Measurements from ENCODE around the gene SFXN1. TPM values are rescaled to one million over a fixed set of nuclear protein-coding genes. Genes with fewer than 3 reads are reported as not detected.
A peak's percentile ranks its signal among the peaks of the same experiment; 100 is the strongest.
"Not testable (repeated sequence)": the region's sequence is repeated elsewhere in the genome, so short reads cannot be mapped to it uniquely, and the experiment has no call there.

Gene SFXN1
- total RNA-seq, 1 experiment from 2014 or later: 176 TPM

DNA sequence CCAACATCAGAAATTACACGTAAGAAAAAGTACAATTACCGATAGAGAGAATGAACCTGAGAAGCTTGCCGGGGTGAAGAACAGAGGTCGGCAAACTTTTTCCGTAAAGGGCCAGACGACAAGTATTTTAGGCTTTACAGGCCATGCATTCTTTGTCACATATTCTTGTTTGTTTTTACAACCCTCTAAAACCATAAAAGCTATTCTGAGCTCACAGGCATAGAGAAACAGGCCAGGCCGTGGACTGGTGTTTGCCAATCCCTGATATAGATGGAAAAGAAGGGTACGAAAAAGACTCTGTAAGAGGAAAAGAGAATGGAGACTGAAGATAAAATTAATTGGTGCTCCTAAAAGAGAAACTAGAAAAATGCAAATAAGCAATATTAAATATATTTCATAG lies 15.4 kb downstream of the SFXN1 start:
- no peak for DNase-seq (ENCODE audit: low read depth)

GRCh38 chr5:175494264-175495183 lies 16.2 kb downstream of the SFXN1 start:
- DNase-seq (ENCODE audit: low read depth): no peak

GRCh38 chr5:175501759-175502158 lies 23.4 kb downstream of the SFXN1 start:
- no peak for DNase-seq (ENCODE audit: low read depth)

DNA sequence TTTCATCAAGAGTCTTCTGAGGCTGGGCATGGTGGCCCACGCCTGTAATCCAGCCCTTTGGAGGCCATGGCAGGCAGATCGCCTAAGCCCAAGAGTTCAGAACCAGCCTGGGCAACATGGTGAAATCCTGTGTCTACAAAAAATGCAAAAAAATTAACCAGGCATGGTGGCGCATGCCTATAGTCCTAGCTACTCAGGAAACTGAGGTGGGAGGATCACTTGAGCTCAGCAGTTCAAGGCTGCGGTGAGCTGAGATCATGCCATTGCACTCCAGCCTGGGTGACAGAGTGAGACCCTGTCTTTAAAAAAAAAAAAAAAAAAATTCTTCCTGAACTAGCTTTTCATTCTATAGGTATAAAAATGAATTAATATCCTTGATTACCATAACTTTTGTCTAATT lies 29.3 kb downstream of the SFXN1 start:
- not testable (repeated sequence) for DNase-seq (ENCODE audit: low read depth)

DNA sequence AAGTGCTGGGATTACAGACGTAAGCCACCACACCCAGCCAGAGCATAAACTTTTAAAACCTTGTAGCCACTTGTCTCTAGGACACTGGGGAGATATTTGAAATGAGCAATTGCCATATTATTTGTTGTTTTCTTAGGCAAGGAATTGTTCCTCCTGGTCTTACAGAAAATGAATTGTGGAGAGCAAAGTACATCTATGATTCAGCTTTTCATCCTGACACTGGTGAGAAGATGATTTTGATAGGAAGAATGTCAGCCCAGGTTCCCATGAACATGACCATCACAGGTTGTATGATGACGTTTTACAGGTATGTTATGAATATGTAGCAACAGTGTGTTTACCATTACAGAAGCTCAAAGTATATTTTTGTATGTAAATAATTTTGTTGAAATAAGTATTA lies 30.5 kb downstream of the SFXN1 start:
- no peak for DNase-seq (ENCODE audit: low read depth)

DNA sequence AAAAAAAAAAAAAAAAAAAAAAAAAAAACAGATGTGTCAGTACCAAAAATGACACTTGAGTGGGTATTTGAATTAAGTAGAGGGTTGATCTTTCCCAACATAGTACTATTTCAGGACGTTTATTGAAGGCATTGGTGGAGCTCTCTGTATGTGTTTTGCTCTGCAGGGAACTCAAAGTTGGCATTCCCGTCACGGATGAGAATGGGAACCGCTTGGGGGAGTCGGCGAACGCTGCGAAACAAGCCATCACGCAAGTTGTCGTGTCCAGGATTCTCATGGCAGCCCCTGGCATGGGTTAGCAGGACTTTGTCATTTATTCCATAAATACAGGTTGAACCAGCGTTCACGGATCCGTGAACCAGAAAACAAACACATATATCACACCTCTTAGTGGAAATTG lies 34.9 kb downstream of the SFXN1 start:
- DNase-seq (ENCODE audit: low read depth): no peak

GRCh38 chr5:175513726-175514125 lies 35.4 kb downstream of the SFXN1 start:
- DNase-seq (ENCODE audit: low read depth): no peak

GRCh38 chr5:175516933-175517823 lies 38.8 kb downstream of the SFXN1 start:
- DNase-seq (ENCODE audit: low read depth): no peak

DNA sequence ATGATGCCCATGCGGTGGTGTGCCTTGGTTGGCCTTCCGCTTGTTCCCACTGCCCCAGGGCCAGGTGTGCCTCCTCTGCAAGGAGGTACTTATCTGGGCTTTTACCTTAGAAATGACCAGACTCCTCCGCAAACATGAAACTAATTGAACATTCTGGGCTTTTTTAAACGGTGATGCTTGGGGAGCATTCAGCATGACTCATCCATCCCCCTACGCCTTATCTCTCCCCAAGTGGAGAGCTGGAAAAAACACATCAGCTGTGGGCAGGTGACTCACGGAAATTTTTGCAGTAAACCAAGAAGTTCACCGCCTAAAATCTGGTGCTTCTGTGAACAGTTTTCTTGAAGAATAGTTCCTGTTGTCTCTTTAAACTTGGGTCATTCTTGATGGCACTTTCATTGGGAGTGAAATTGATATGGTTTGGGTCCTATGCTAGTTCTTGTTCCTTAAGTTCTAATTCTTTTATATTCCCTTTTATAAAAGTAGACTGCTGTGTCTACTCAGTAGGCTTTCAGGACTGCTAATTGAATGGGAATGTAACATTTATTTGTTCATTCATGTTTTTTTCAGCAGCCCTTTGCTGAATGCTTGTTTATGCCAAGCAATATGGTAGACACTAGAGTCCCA lies 39.6 kb downstream of the SFXN1 start:
- peak; percentile 72 for DNase-seq (ENCODE audit: low read depth)

DNA sequence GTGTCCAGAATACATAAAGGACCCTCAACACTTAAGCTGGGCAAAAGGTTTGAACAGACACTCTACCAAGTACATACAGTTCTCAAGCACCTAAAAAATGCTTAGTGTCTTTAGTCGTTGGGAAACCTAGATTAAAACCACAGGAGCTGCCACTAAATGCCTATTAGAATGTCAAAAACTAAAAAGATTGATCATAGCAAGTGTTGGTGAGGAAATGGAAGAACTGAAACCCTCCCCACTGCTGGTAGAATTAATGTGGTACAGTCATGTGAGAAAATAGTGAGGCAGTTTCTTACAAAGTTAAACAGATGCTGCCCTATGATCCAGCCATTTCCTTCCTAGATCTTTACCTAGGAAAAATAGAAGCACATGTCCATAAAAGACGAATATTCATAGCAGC lies 40.6 kb downstream of the SFXN1 start:
- DNase-seq (ENCODE audit: low read depth): no peak

DNA sequence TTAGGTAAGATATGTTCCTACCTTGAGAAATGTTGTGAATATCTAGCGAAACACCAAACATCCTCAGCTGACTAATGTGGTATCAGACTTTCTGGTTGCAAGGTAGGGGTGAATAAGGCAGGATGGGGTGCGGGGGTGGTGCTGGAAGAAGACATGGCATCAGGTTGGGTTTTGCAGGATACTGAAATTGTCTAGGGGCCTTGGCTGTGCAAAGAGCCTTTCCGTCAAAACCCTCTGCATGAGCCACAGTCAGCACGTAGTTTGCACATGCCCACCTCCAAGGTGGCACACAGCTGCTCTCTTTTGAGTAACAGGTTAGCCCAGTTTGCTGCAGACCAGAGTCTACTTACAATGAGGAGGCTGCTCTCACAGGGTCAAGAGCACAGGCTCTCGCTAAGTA lies 42.0 kb downstream of the SFXN1 start:
- no peak for DNase-seq (ENCODE audit: low read depth)

- DNase-seq (ENCODE audit: low read depth): no peak
Measured at GRCh38 chr5:175520873-175521272, 42.5 kb downstream of the SFXN1 start.

GRCh38 chr5:175521313-175521833 lies 43.0 kb downstream of the SFXN1 start:
- DNase-seq (ENCODE audit: low read depth): no peak

- DNase-seq (ENCODE audit: low read depth): no peak
Measured at GRCh38 chr5:175523292-175523691, 44.9 kb downstream of the SFXN1 start.

DNA sequence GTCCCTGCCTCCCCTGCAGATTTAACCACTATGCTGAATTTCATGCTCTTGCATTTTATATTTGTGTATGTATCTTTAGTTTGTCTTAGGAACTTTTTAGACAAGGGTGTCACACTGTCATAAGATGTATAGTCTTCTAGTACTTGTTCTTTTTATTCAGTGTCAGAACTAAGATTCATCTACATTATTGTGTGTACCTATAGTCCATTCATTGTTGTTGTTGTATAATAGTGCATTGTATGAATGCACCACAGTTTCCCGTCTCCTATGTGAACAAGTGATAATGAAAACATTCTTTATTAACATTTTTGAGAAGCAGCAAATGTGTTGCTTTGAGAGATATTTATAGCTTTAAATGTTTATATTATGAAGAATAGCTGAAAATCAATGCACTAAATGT lies 45.9 kb downstream of the SFXN1 start:
- no peak for DNase-seq (ENCODE audit: low read depth)

DNA sequence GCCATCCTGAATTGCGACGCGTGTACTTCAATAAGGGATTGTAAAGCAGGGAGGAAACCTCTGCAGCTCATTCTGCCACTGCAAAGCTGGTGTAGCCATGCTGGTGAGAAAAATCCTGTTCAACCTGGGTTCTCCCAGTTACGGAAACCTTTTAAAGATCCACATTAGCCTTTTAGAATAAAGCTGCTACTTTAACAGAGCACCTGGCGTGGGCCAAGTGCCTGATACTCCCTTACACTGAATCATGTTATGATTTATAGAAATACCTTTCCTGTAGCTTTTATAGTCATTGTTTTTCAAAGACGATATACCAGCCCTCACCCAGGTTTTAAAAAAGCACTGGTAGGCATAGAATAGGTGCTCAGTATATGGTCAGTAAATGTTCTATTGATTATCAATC lies 48.3 kb downstream of the SFXN1 start:
- DNase-seq (ENCODE audit: low read depth): no peak

DNA sequence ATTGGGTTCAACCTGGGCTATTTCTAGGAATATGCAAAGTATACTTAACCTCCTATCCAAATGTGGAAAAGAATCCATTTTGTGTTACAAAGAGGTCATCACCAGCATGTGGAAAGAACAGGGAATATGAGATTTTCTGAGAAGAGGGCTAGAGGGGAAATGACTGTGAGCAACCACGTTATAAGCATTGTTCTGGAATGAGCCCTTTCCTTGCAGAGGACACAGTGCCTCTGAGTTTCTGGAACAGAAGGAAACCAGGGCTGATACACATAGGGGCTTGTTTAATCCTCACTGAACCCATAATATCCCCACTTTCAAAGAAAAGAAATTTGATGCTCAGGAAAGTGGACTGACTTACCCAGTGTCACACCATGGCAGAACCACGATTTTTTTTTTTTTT lies 53.0 kb downstream of the SFXN1 start:
- no peak for DNase-seq (ENCODE audit: low read depth)

DNA sequence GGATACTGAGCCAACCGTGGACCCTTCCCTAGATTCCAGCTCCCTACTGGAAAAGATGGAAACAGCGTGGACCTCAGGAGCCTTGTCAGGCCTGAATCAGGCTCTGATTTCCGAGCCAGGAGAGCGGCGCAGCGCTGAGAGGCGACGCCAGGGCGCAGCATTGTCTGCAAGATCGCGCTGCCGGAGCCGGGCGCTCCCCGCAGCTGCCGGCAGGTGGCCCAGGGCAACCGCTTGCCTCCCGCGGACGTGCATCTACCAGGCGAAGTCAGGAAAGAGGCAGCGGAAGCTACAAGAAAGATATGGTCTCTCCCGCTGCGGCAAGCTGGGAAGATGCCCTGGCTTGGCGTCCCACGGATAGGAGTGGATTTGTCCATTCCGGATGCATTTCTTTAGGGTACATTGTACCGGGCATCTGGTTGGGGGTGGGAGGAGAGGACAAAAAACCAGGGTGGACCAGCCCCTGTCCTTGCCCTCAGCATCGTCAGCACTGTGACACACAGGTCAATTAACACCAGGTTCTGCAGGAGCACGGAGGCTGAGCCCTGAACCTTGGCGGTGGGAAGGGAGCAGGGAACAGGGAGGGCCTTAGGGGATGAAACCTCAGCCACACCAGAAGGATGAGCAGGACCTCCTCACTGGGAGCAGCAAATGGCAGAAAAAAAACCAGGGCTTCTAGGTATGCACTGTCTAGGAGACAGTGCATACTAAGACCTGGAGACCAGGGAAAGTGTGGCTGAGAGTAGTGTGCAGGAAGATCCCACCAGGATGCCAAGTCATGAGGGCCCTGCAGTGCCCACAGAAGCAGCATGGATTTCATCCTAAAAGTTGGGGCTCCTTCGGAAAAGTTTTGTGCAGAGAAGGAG lies 55.9 kb downstream of the SFXN1 start:
- peak; percentile 80 for DNase-seq (ENCODE audit: low read depth)

- DNase-seq (ENCODE audit: low read depth): not testable (repeated sequence)
Measured at GRCh38 chr5:175535331-175535730, 57.0 kb downstream of the SFXN1 start.

GRCh38 chr5:175535796-175536195 lies 57.4 kb downstream of the SFXN1 start:
- no peak for DNase-seq (ENCODE audit: low read depth)

- no peak for DNase-seq (ENCODE audit: low read depth)
Measured at GRCh38 chr5:175538576-175538975, 60.2 kb downstream of the SFXN1 start.

Measured in HT1080 (cell line).